Neuronal stem cell (in vitro differentiated cells): ENCODE data around the gene POLK.
"Not testable (repeated sequence)": the region's sequence is repeated elsewhere in the genome, so short reads cannot be mapped to it uniquely, and the experiment has no call there.

Source experiments
- DNase-seq: peaks from one replicate; pipeline ENCODE4 v3.0.0-alpha.2; 2013; ENCODE audit warnings: low spot score
- H2AFZ ChIP-seq: one replicate; pipeline ENCODE4 v1.6.1; 2013; ENCODE audit warnings: mild to moderate bottlenecking, low read length, inconsistent platforms
- H2AK5ac ChIP-seq: 2 replicates; pipeline ENCODE4 v1.6.1; 2013; ENCODE audit warnings: low read depth, mild to moderate bottlenecking, inconsistent platforms, low read length, moderate library complexity, mixed read lengths
- H2BK120ac ChIP-seq: 2 replicates; pipeline ENCODE4 v1.6.1; 2013; ENCODE audit warnings: low read depth, mild to moderate bottlenecking, inconsistent platforms, low read length, moderate library complexity, mixed read lengths
- H2BK12ac ChIP-seq: one replicate; pipeline ENCODE4 v1.6.1; 2013; ENCODE audit warnings: low read length, inconsistent platforms
- H2BK15ac ChIP-seq: 2 replicates; pipeline ENCODE4 v1.6.1; 2013; ENCODE audit warnings: mild to moderate bottlenecking, low read length, inconsistent platforms, mixed read lengths
- H2BK5ac ChIP-seq: one replicate; pipeline ENCODE4 v1.6.1; 2013; ENCODE audit warnings: inconsistent platforms, mild to moderate bottlenecking, low read length, moderate library complexity
- H3K14ac ChIP-seq: one replicate; pipeline ENCODE4 v1.6.1; 2013; ENCODE audit warnings: low read length, inconsistent platforms
- H3K18ac ChIP-seq: 2 replicates; pipeline ENCODE4 v1.6.1; 2013; ENCODE audit warnings: low read length, inconsistent platforms
- H3K23ac ChIP-seq: 2 replicates; pipeline ENCODE4 v1.6.1; 2013; ENCODE audit warnings: low read depth, mild to moderate bottlenecking, mixed read lengths, low read length, inconsistent platforms; ENCODE audit not compliant: poor library complexity
- H3K27ac ChIP-seq: replicated peaks from 3 replicates; pipeline ENCODE4 v1.5.1; 2013; ENCODE audit warnings: low read length, inconsistent platforms
- H3K27me3 ChIP-seq, 3 experiments: 2 replicates each; pipeline ENCODE4 v1.6.1; 2013; ENCODE audit warnings: low read length in 3 of 3, mild to moderate bottlenecking in 2 of 3, inconsistent platforms in 1 of 3, low read depth in 1 of 3, mixed read lengths in 1 of 3, moderate library complexity in 1 of 3; ENCODE audit not compliant: control insufficient read depth in 3 of 3, insufficient read depth in 3 of 3
- H3K36me3 ChIP-seq, 2 donors: replicated peaks in 1 of 2; 2 replicates each; pipeline ENCODE4 v1.6.1; 2013; ENCODE audit warnings: low read length in 2 of 2; ENCODE audit not compliant: control insufficient read depth in 2 of 2, insufficient read depth in 2 of 2
- H3K4ac ChIP-seq: 2 replicates; pipeline ENCODE4 v1.6.1; 2013; ENCODE audit warnings: inconsistent platforms, mild to moderate bottlenecking, low read length, moderate library complexity
- H3K4me1 ChIP-seq, 2 donors: 1 replicate in 1 of 2; 2 replicates in 1 of 2; pipeline ENCODE4 v1.6.1; 2013; ENCODE audit warnings: low read length in 2 of 2, low read depth in 1 of 2; ENCODE audit not compliant: control insufficient read depth in 2 of 2, insufficient read depth in 1 of 2
- H3K4me2 ChIP-seq: one replicate; pipeline ENCODE4 v1.6.1; 2013; ENCODE audit warnings: mild to moderate bottlenecking, low read length, inconsistent platforms; ENCODE audit not compliant: insufficient read depth, poor library complexity, severe bottlenecking
- H3K4me3 ChIP-seq, 2 donors: 2 replicates each; pipeline ENCODE4 v1.5.1; 2013; ENCODE audit warnings: low read length in 2 of 2, mild to moderate bottlenecking in 2 of 2, inconsistent platforms in 1 of 2, moderate library complexity in 1 of 2
- H3K79me1 ChIP-seq: one replicate; pipeline ENCODE4 v1.6.1; 2013; ENCODE audit warnings: low read depth, mild to moderate bottlenecking, inconsistent platforms, low read length, moderate library complexity
- H3K9ac ChIP-seq: one replicate; pipeline ENCODE4 v1.6.1; 2013; ENCODE audit warnings: mild to moderate bottlenecking, low read depth, low read length, inconsistent platforms; ENCODE audit not compliant: poor library complexity
- H3K9me3 ChIP-seq, 2 donors: replicated peaks in 1 of 2; 2 replicates each; pipeline versions ENCODE3 to v1.6.1; 2013; ENCODE audit warnings: low read length in 2 of 2, mild to moderate bottlenecking in 2 of 2, inconsistent platforms in 1 of 2, low read depth in 1 of 2, mixed read lengths in 1 of 2, moderate library complexity in 1 of 2; ENCODE audit not compliant: control insufficient read depth in 2 of 2, insufficient read depth in 1 of 2
- H4K8ac ChIP-seq: one replicate; pipeline ENCODE4 v1.6.1; 2013; ENCODE audit warnings: low read depth, mild to moderate bottlenecking, inconsistent platforms, low read length, moderate library complexity
- H4K91ac ChIP-seq: one replicate; pipeline ENCODE4 v1.6.1; 2013; ENCODE audit warnings: low read length, low read depth, mild to moderate bottlenecking, inconsistent platforms; ENCODE audit not compliant: poor library complexity
- WGBS, 2 donors: extraction: QIAGEN DNeasy Blood & Tissue Kit; methylation state at CpG; one replicate each; pipeline ENCODE4 v1.1.7; 2013; ENCODE audit warnings: missing lambda C conversion rate in 2 of 2, mixed read lengths in 1 of 2; ENCODE audit not compliant: insufficient read length in 2 of 2, insufficient replicate concordance in 1 of 2; ENCODE audit errors: extremely low coverage in 2 of 2; 5-methylcytosine and 5-hydroxymethylcytosine counted together

The POLK gene

DNA sequence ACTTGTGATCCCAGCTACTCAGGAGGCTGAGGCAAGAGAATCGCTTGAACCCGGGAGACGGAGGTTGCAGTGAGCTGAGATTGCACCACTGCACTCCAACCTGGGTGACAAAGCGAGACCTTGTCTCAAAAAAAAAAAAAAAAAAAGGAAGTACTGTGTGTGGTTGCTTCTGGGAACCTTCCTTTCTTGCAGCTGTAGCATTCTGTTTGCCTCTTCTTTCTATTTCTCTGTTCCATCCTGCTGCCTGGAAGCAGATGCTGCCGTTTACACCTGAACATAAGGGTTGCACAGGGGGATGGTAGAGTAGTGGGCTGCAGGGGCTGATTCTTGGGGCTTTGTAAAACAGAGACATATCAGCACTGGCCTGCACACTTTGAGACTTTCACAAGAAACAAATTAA lies 95.7 kb downstream of the POLK start:
- H3K14ac ChIP-seq, H2BK5ac ChIP-seq, H3K18ac ChIP-seq, H2AK5ac ChIP-seq, H3K4me3 ChIP-seq, H3K4me2 ChIP-seq, H3K27ac ChIP-seq, DNase-seq, H2BK15ac ChIP-seq, H2AFZ ChIP-seq, H3K9me3 ChIP-seq, H4K91ac ChIP-seq, H3K23ac ChIP-seq, H3K36me3 ChIP-seq, H3K4ac ChIP-seq, H4K8ac ChIP-seq, H3K27me3 ChIP-seq, H2BK12ac ChIP-seq, H3K79me1 ChIP-seq, H3K4me1 ChIP-seq, H2BK120ac ChIP-seq, H3K9ac ChIP-seq: not testable (repeated sequence)
- WGBS, 2 donors = no CpG with 5 or more reads among the region's 5 CpGs

DNA sequence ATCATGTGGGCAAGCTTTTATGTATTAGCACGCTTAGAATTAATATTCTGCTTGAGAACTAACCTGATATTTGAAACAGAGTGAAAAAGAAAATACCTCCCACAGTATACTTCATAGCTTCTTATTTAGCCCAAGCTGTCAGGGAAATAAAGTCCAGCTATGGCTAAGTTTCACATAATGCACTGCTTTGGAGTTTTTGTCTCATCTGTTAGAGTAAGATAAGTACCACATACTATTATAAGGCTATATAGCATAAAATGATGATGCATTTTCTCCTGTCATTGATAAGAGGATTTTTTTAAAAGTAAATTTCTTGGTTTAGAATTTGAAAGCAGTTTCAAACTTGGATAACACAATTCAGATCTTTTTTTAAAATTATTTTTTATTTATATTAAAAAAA lies 97.2 kb downstream of the POLK start:
- H2BK5ac ChIP-seq = no peak overlapping the region
- no peak overlapping the region for H3K23ac ChIP-seq
- H3K36me3 ChIP-seq = no peaks in the 10 kb centered on the region
- no peak overlapping the region for H3K4me2 ChIP-seq
- no peak for DNase-seq
- H2BK120ac ChIP-seq = no peak overlapping the region
- H2AFZ ChIP-seq = no peak overlapping the region
- H4K8ac ChIP-seq = no peak overlapping the region
- H3K14ac ChIP-seq = no peak overlapping the region
- no peak overlapping the region for H3K9ac ChIP-seq
- H3K79me1 ChIP-seq = no peaks in the 10 kb centered on the region
- H3K9me3 ChIP-seq = no peaks in the 10 kb centered on the region
- no peaks in the 10 kb centered on the region for H3K27me3 ChIP-seq
- peaks cover 2 to 7% of the 10 kb centered on the region in 2 donors for H3K4me1 ChIP-seq
- H3K18ac ChIP-seq = no peak overlapping the region
- H2BK15ac ChIP-seq = no peak overlapping the region
- no peak overlapping the region for H3K4ac ChIP-seq
- H2AK5ac ChIP-seq = no peak overlapping the region
- no peak overlapping the region for H3K4me3 ChIP-seq
- no CpG with 5 or more reads among the region's 1 CpG for WGBS, 2 donors
- H2BK12ac ChIP-seq = no peak overlapping the region
- H4K91ac ChIP-seq = no peak overlapping the region
- no peak overlapping the region for H3K27ac ChIP-seq

DNA sequence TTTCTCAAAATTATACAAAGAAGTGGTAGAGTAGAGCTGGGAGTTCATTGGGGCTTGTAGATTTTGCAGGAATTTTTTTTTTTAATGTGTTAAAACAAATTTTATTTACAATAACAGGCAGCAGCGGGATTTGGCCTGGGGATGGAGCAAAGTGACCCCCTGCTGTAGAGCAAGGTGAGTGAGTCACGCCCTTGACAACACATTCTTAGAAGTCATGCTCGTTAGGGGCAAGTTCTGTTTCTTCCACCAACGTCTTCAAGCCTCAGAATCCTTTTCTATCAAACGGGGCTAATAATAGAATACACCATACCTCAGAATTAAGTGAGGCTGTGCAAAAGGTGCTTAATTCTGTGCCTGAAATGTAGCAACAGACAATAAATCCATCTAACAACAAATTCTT lies 98.5 kb downstream of the POLK start:
- no peak overlapping the region for H3K4me3 ChIP-seq
- no peak overlapping the region for H2AFZ ChIP-seq
- H3K18ac ChIP-seq = no peak overlapping the region
- no peak overlapping the region for H4K8ac ChIP-seq
- H4K91ac ChIP-seq = no peak overlapping the region
- H3K27ac ChIP-seq = no peak overlapping the region
- no peak overlapping the region for H2BK5ac ChIP-seq
- H3K4me1 ChIP-seq = peaks cover 2 to 7% of the 10 kb centered on the region in 2 donors
- H2AK5ac ChIP-seq = no peak overlapping the region
- H3K27me3 ChIP-seq = no peaks in the 10 kb centered on the region
- H3K36me3 ChIP-seq = no peaks in the 10 kb centered on the region
- no peak overlapping the region for H2BK12ac ChIP-seq
- H3K14ac ChIP-seq = no peak overlapping the region
- H3K23ac ChIP-seq = no peak overlapping the region
- no peaks in the 10 kb centered on the region for H3K9me3 ChIP-seq
- DNase-seq = no peak
- no peak overlapping the region for H3K4ac ChIP-seq
- H3K79me1 ChIP-seq = no peaks in the 10 kb centered on the region
- H2BK120ac ChIP-seq = no peak overlapping the region
- H2BK15ac ChIP-seq = no peak overlapping the region
- no peak overlapping the region for H3K9ac ChIP-seq
- no peak overlapping the region for H3K4me2 ChIP-seq
- no CpG with 5 or more reads among the region's 5 CpGs for WGBS, 2 donors

GRCh38 chr5:75610859-75611310 lies 99.2 kb downstream of the POLK start:
- H2BK5ac ChIP-seq = peak overlapping the region; percentile 85
- H3K36me3 ChIP-seq, H3K9me3 ChIP-seq, H3K18ac ChIP-seq, H3K9ac ChIP-seq, H3K23ac ChIP-seq, DNase-seq, H2BK15ac ChIP-seq, H3K79me1 ChIP-seq, H3K27me3 ChIP-seq, H2BK120ac ChIP-seq, H3K27ac ChIP-seq, H2BK12ac ChIP-seq, H4K8ac ChIP-seq, H3K4me1 ChIP-seq, H3K14ac ChIP-seq, H2AFZ ChIP-seq, H2AK5ac ChIP-seq, H3K4ac ChIP-seq: not testable (repeated sequence)
- H3K4me3 ChIP-seq = peak overlapping the region in 1 of 2 donors; percentile 86
- H4K91ac ChIP-seq = peak overlapping the region; percentile 9
- no CpG with 5 or more reads among the region's 11 CpGs for whole genome bisulfite sequencing, 2 donors
- peak overlapping the region; percentile 93 for H3K4me2 ChIP-seq
